Heart left ventricle (tissue), 16 donors: ENCODE measurements around the gene IL20RB. TPM values are rescaled to one million over a fixed set of nuclear protein-coding genes. Genes with fewer than 3 reads are reported as not detected.

Source experiments
- ATAC-seq, 4 donors: fragments of 200-7000 bp; cut with Tn5 transposase; one replicate each; pipeline ENCODE4 v1.9.1; 2020 to 2022; ENCODE audit warnings: moderate library complexity in 4 of 4, mild to moderate bottlenecking in 3 of 4, moderate number of reproducible peaks in 1 of 4
- DNase-seq, 5 donors: peaks; one replicate each; pipeline ENCODE4 v3.0.0-alpha.2; 2020
- H3K27ac ChIP-seq, 12 donors: fragments of 200-600 bp; sonication (generic) in 4 of 12; one replicate each; pipeline versions ENCODE4 v1.5.0 to v1.8.0; 2016 to 2022; ENCODE audit warnings: mild to moderate bottlenecking in 2 of 12
- H3K27me3 ChIP-seq, 9 donors: fragments of 200-600 bp; sonication (generic) in 2 of 9; one replicate each; pipeline versions ENCODE4 v1.5.1 to v1.8.0; 2016 to 2022; ENCODE audit warnings: mild to moderate bottlenecking in 3 of 9
- H3K36me3 ChIP-seq, 9 donors: fragments of 200-600 bp; sonication (generic) in 2 of 9; one replicate each; pipeline versions ENCODE4 v1.5.0 to v1.8.0; 2018 to 2022; ENCODE audit warnings: mild to moderate bottlenecking in 2 of 9
- H3K4me1 ChIP-seq, 12 donors: fragments of 200-600 bp; sonication (generic) in 4 of 12; one replicate each; pipeline versions ENCODE4 v1.5.0 to v1.8.0; 2016 to 2022; ENCODE audit warnings: mild to moderate bottlenecking in 3 of 12
- H3K4me3 ChIP-seq, 12 donors: fragments of 200-600 bp; sonication (generic) in 4 of 12; one replicate each; pipeline versions ENCODE4 v1.5.0 to v1.8.0; 2017 to 2022; ENCODE audit warnings: mild to moderate bottlenecking in 9 of 12, moderate library complexity in 4 of 12
- H3K9me3 ChIP-seq, 12 donors: fragments of 200-600 bp; sonication (generic) in 4 of 12; one replicate each; pipeline versions ENCODE4 v1.5.0 to v1.8.0; 2016 to 2022; ENCODE audit warnings: mild to moderate bottlenecking in 1 of 12
- POLR2A ChIP-seq, 2 donors: fragments of 450-650 bp; IDR thresholded peaks; one replicate each; pipeline ENCODE4 v1.6.1; 2017; ENCODE audit warnings: antibody characterized with exemption in 2 of 2, mild to moderate bottlenecking in 2 of 2, moderate library complexity in 2 of 2
- WGBS, 4 donors: extraction: QIAGEN DNeasy Blood & Tissue Kit in 2 of 4; methylation state at CpG; one replicate each; pipeline versions ENCODE4 v1.1.5 to v1.1.7; 2013 to 2018; 5-methylcytosine and 5-hydroxymethylcytosine counted together
- intact Hi-C, 10 donors: fragments of 100-400 bp; cut with DNase I; formaldehyde crosslinking; loops; one replicate each; pipeline versions ENCODE4 v1.11.1 to v1.14.2; 2022
- polyA plus RNA-seq, 2 donors: library from polyadenylated mRNA; stranded (reverse); fragments of 200-250 nt; gene quantifications; one replicate each; pipeline ENCODE4 v1.2.3, GENCODE V29; 2013
- total RNA-seq, 9 donors: library from RNA; depleted of rRNA in 2 of 9; stranded (reverse); fragments of >200 nt in 2 of 9; fragmentation: NEBNext Ultra II Directional in 3 of 9; extraction: Animal tissue kit (Norgen Biotek cat#: 25700) in 3 of 9; gene quantifications; one replicate each; pipeline versions ENCODE4 v1.1.0 to v1.2.4, GENCODE V29; 2016 to 2023
- TF ChIP-seq, protein P1 (sequence below), 12 donors: fragments of 200-600 bp; sonication (generic) in 4 of 12; IDR thresholded peaks; one replicate each; pipeline versions ENCODE4 v1.5.0 to v1.8.0; 2018 to 2022; ENCODE audit warnings: antibody characterized with exemption in 12 of 12, mild to moderate bottlenecking in 5 of 12
- donor health status: ischemic (EF 13 %, LVEDD 7.1; RV severe dilation, severe dysfunction).
- donor health status: healthy with polysubstance abuse.
- donor health status: DM: no; HTN: yes; CAD: no.
- donor health status: DM: no; HTN: no; CAD: no.
- donor health status: ischemic (EF 25% LVEDD 6.9; RV normal size, moderate dysfunction).
- donor health status: ischemic (EF 25% LVEDD 5.7; RV mildly dilated, moderate dysfunction).
- donor health status: healthy.
- donor health status: DM: yes; HTN: yes; CAD: no.
- donor health status: ischemic (EF 35%, LVEDD 5.7; RV mildly dilated, moderate dysfunction).
- donor health status: nonischemic (EF 11% LVEDD 7.7; RV severe dilation, severe dysfunction).
- donor health status: DM: yes; HTN: yes; CAD: no.
- donor health status: PGD.
- donor health status: ischemic (EF 29% LVEDD 5.4; RV normal size, mild dysfunction).
- donor health status: nonischemic (EF 23%, LVEDD 6.1; RV moderate dilation, normal function).

Gene IL20RB
- total and polyA plus RNA-seq, 11 donors, result 0.14 to 1.1 (median 0.44) TPM

DNA sequence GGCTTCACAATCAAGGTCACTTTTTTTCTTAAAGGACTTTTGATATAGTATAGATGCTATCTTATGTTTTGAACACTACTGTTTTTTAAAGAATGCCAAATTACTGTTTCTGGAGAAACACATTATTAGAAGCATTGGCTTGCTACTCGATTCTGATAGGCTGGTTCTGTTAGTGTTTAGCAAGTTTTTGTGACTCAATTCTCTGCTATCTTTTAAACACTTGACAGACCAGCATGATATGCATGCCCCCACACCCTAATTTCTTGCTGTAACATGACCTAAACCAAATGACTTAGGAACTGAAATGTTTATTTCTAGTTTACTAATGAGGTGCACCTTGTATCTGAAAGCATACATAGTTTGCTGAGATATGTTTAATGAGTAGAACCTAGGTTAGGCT lies 5.5 kb upstream of the IL20RB start:
- Histone ChIP-seq H3K36me3 (peaks cover 0 to 9% (median 6%) of the 10 kb centered on the region in 9 donors), H3K27ac (no peak overlapping the region), H3K9me3 (no peaks in the 10 kb centered on the region), H3K27me3 (no peaks in the 10 kb centered on the region), H3K4me3 (no peak overlapping the region), H3K4me1 (peaks cover 0 to 33% (median 14%) of the 10 kb centered on the region in 12 donors)
- 67 to 79% (median 76%) methylated on average over 1 of the region's 1 CpG for WGBS, 4 donors
- intact Hi-C loops, result loop anchor here in 3 of 10 donors (5.0 to 10.0 kb wide), 2 partner anchors 60 to 63 kb away; no protein-coding TSS in a partner anchor
- DNase-seq (no peak), ATAC-seq (no peak)
- TF ChIP-seq, protein P1, sequence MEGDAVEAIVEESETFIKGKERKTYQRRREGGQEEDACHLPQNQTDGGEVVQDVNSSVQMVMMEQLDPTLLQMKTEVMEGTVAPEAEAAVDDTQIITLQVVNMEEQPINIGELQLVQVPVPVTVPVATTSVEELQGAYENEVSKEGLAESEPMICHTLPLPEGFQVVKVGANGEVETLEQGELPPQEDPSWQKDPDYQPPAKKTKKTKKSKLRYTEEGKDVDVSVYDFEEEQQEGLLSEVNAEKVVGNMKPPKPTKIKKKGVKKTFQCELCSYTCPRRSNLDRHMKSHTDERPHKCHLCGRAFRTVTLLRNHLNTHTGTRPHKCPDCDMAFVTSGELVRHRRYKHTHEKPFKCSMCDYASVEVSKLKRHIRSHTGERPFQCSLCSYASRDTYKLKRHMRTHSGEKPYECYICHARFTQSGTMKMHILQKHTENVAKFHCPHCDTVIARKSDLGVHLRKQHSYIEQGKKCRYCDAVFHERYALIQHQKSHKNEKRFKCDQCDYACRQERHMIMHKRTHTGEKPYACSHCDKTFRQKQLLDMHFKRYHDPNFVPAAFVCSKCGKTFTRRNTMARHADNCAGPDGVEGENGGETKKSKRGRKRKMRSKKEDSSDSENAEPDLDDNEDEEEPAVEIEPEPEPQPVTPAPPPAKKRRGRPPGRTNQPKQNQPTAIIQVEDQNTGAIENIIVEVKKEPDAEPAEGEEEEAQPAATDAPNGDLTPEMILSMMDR (IDR thresholded peaks at IDR 0.05), result no peak
- TF ChIP-seq POLR2A (IDR thresholded peaks at IDR 0.05), result no peak

DNA sequence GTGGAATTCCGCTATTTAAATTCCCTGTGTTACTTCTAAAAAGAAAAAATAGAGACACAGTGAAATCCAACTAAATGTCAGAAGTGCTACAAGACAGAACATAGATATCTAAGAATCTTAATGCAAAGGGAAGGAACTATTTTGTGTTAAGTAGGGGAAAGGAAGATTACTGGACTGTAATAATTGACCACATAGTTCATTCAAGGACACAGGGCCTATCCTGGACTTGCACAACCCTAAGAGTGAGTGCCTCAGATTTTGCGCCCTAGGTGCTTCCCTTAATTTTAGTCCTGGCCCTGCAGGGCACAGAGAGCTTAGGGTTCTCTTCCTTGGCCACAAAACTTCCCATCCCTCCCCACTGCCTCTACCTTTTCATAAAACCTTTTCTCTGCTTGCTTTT lies 3.5 kb upstream of the IL20RB start:
- Histone ChIP-seq H3K36me3 (no peaks in the 10 kb centered on the region), H3K9me3 (no peaks in the 10 kb centered on the region), H3K27ac (no peak overlapping the region), H3K4me3 (no peak overlapping the region), H3K4me1 (peaks cover 0 to 23% (median 10%) of the 10 kb centered on the region in 12 donors), H3K27me3 (no peaks in the 10 kb centered on the region)
- TF ChIP-seq POLR2A (IDR thresholded peaks at IDR 0.05), result no peak
- TF ChIP-seq, protein P1 (IDR thresholded peaks at IDR 0.05), result no peak
- ATAC-seq (no peak), DNase-seq (no peak)
- intact Hi-C loops, result loop anchor here in 3 of 10 donors (5.0 to 10.0 kb wide), 2 partner anchors 58 to 61 kb away; no protein-coding TSS in a partner anchor
- 94 to 98% (median 96%) methylated on average over 2 of the region's 2 CpGs for WGBS, 4 donors

- Histone ChIP-seq H3K27me3 (no peaks in the 10 kb centered on the region), H3K9me3 (no peaks in the 10 kb centered on the region), H3K36me3 (no peaks in the 10 kb centered on the region), H3K4me3 (no peak overlapping the region), H3K4me1 (peaks cover 0 to 14% (median 2%) of the 10 kb centered on the region in 12 donors), H3K27ac (no peak overlapping the region)
- peak in 1 of 4 donors; percentile 33 for ATAC-seq
- intact Hi-C loops, result loop anchor here in 3 of 10 donors (5.0 to 10.0 kb wide), 2 partner anchors 57 to 60 kb away; no protein-coding TSS in a partner anchor
- no peak for DNase-seq
- TF ChIP-seq, protein P1 (IDR thresholded peaks at IDR 0.05), result no peak
- no peak for TF ChIP-seq POLR2A (IDR thresholded peaks at IDR 0.05)
- WGBS, 4 donors, result 92 to 95% (median 94%) methylated on average over 4 of the region's 4 CpGs
Observed at GRCh38 chr3:136954980-136955780, 2.6 kb upstream of the IL20RB start.

GRCh38 chr3:136955813-136956212 lies 2.0 kb upstream of the IL20RB start:
- 74 to 81% (median 77%) methylated on average over 2 of the region's 2 CpGs for WGBS, 4 donors
- Histone ChIP-seq H3K9me3 (no peaks in the 10 kb centered on the region), H3K27me3 (no peaks in the 10 kb centered on the region), H3K27ac (no peak overlapping the region), H3K4me3 (no peak overlapping the region), H3K36me3 (no peaks in the 10 kb centered on the region), H3K4me1 (peaks cover 0 to 9% (median 0%) of the 10 kb centered on the region in 12 donors)
- TF ChIP-seq POLR2A (IDR thresholded peaks at IDR 0.05), result no peak
- TF ChIP-seq, protein P1 (IDR thresholded peaks at IDR 0.05), result no peak
- DNase-seq, result no peak
- ATAC-seq, result no peak
- intact Hi-C loops, result loop anchor here in 1 of 10 donors (10.0 kb wide), 1 partner anchor 59 kb away; no protein-coding TSS in a partner anchor
